Measurements from ENCODE around the gene MACC1. TPM values are rescaled to one million over a fixed set of nuclear protein-coding genes. Genes with fewer than 3 reads are reported as not detected.

Gene MACC1
- total and polyA plus RNA-seq, 10 of the 15 experiments (the other 5 are each of a cell fraction or from before 2014, with no cell fraction given), result 6.0 to 61.1 (median 12.7) TPM

DNA sequence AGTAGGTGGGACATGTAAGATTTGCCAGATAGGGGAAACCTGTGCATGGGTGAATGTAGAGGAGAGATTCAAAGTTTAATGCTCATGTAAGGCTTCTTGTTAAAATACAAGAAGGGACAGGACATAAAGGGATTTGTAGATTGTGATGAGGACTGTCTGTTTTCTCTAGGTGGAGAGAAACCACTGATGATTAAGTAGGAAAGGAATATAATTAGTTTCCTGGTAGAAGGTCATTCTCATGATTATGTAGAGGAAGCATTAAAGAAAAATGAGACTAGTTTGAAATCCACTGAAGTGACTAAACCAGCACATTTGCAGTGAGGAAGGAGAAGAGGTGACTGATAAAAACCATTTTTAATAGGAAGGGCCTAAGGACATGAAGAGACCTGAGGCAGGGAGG, 19.6 kb upstream of the MACC1 start:
- no peak overlapping the region for H2AFZ ChIP-seq (ENCODE audit: control insufficient read depth, low read depth, low read length)
- FAIRE-seq, result no peak
- intact Hi-C loops (cut with micrococcal nuclease; ENCODE audit: unreplicated experiment), result no loop called here
- H3K27ac ChIP-seq (ENCODE audit: control insufficient read depth, insufficient read depth), result no peak overlapping the region
- no peak overlapping the region for H3K9ac ChIP-seq (ENCODE audit: control insufficient read depth, insufficient read depth, low read length)
- POLR2A ChIA-PET, result interaction anchor here (0.8 to 10.2 kb wide), 10 partner anchors 13 to 93 kb away, joined by 3 to 151 read pairs (median 8); partner anchors contain the start of genes ITGB8 and MACC1
- CTCF ChIA-PET, result interaction anchor here (1.0 to 12.5 kb wide), 5 partner anchors 16 to 46 kb away, joined by 3 to 159 read pairs (median 4); partner anchors contain the start of gene MACC1
- RAD21 ChIA-PET (ENCODE audit: unreplicated experiment), result interaction anchor here (0.8 to 11.5 kb wide), 18 partner anchors 13 to 98 kb away, joined by 3 to 230 read pairs (median 7); partner anchors contain the start of gene MACC1
- H3K4me2 ChIP-seq (ENCODE audit: control insufficient read depth, insufficient read depth), result no peak overlapping the region
- no peaks in the 10 kb centered on the region for H3K36me3 ChIP-seq (ENCODE audit: control insufficient read depth in 2 of 2, insufficient read depth in 2 of 2, low read length in 1 of 2)
- peaks cover 52% of the 10 kb centered on the region for H3K4me1 ChIP-seq (ENCODE audit: control insufficient read depth, insufficient read depth, low read length)
- no peak overlapping the region for H3K4me3 ChIP-seq
- H3K79me2 ChIP-seq (ENCODE audit: control insufficient read depth, insufficient read depth, low read length), result no peaks in the 10 kb centered on the region
- no TSS peak for BruUV-seq (replicated peaks)
- in situ Hi-C loops (cut with MboI), result loop anchor here (25.0 kb wide), 2 partner anchors 1126 to 1701 kb away; partner anchors contain the start of gene CDCA7L
- SMC1A ChIA-PET (ENCODE audit: uncharacterized antibody, unreplicated experiment), result interaction anchor here (0.9 to 16.4 kb wide), 14 partner anchors 9 to 489 kb away, joined by 3 to 474 read pairs (median 8); partner anchors contain the start of genes ITGB8 and MACC1
- no peaks in the 10 kb centered on the region for H4K20me1 ChIP-seq (ENCODE audit: control insufficient read depth, insufficient read depth)
- TF ChIP-seq CBX3 (IDR thresholded peaks at IDR 0.05; ENCODE audit: borderline replicate concordance, low read depth), result no peak
- TF ChIP-seq, protein P1, sequence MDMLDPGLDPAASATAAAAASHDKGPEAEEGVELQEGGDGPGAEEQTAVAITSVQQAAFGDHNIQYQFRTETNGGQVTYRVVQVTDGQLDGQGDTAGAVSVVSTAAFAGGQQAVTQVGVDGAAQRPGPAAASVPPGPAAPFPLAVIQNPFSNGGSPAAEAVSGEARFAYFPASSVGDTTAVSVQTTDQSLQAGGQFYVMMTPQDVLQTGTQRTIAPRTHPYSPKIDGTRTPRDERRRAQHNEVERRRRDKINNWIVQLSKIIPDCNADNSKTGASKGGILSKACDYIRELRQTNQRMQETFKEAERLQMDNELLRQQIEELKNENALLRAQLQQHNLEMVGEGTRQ (IDR thresholded peaks at IDR 0.05; ENCODE audit: borderline replicate concordance, low read depth, low read length), result no peak
- TF ChIP-seq, protein P2, sequence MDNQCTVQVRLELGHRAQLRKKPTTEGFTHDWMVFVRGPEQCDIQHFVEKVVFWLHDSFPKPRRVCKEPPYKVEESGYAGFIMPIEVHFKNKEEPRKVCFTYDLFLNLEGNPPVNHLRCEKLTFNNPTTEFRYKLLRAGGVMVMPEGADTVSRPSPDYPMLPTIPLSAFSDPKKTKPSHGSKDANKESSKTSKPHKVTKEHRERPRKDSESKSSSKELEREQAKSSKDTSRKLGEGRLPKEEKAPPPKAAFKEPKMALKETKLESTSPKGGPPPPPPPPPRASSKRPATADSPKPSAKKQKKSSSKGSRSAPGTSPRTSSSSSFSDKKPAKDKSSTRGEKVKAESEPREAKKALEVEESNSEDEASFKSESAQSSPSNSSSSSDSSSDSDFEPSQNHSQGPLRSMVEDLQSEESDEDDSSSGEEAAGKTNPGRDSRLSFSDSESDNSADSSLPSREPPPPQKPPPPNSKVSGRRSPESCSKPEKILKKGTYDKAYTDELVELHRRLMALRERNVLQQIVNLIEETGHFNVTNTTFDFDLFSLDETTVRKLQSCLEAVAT (IDR thresholded peaks at IDR 0.05), result no peak
- ATAC-seq, result no peak
- no peaks in the 10 kb centered on the region for H3K9me3 ChIP-seq (replicated peaks; ENCODE audit: control insufficient read depth, insufficient read depth, low read length)
- no peaks in the 10 kb centered on the region for H3K27me3 ChIP-seq (replicated peaks in 1 of 2; ENCODE audit: control insufficient read depth in 2 of 2, insufficient read depth in 2 of 2, low read length in 1 of 2)
- no peak for DNase-seq (ENCODE audit: low read depth, low spot score)

Data from GM12878 (cell line).